ENCODE data around the gene TFF1. TPM values are rescaled to one million over a fixed set of nuclear protein-coding genes. Genes with fewer than 3 reads are reported as not detected.

Gene TFF1
- total RNA-seq, 1 experiment from 2014 or later, result not detected

DNA sequence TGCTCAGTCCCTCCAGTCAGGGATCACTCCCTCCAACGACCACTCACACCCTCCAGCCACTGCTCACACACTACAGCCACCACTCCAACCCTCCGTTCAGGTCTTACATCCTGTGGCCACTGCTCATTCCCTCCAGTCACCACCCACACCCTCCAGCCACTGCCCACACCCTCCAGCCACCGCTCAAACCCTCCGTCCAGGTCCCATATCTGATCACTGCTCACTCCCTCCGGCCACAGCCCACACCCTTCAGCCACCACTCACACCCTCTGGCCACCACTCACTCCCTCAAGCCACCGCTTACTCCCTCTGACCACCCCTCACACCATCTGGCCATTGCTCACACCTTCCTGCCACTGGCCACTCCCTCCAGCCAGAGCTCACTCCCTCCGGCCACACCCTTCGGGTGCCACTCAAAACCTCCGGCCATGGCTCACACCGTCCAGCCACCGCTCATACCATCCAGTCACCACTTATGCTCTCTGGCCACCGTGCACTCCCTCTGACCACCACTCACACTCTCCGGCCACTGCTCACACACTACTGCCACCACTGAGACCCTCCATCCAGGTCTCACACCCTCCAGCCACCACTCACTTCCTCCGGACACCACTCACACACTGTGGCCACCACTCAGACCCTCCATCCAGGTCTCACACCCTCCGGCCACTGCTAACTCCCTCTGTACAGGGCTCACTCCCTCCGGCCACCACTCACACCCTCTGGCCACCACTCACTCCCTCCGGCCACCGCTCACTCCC lies 4.7 kb upstream of the TFF1 start:
- in situ Hi-C loops (cut with HindIII; ENCODE audit: low sequenced_read_pairs), result no loop called here
- DNase-seq (ENCODE audit: low spot score), result no peak

DNA sequence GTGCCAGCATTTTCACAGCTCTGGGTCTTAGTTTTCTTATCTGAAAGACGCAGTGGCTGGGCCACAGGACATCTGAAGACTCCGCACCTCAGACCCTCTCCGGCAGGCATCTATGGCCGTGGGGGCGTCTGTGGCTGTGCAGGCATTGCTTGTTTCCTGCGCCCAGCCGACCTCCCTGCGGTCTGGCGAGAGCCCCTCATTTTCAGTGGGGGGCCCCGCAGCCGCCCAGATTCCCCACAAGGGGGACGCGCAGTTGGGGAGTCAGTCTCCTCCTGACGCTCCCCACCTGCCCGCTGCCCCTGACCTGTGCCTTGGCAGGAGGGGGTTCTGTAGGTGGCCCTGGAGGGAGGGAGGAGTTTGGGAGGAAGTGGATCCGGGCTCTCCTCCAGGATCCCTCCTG lies 3.5 kb upstream of the TFF1 start:
- in situ Hi-C loops (cut with HindIII; ENCODE audit: low sequenced_read_pairs), result no loop called here
- no peak for DNase-seq (ENCODE audit: low spot score)

DNA sequence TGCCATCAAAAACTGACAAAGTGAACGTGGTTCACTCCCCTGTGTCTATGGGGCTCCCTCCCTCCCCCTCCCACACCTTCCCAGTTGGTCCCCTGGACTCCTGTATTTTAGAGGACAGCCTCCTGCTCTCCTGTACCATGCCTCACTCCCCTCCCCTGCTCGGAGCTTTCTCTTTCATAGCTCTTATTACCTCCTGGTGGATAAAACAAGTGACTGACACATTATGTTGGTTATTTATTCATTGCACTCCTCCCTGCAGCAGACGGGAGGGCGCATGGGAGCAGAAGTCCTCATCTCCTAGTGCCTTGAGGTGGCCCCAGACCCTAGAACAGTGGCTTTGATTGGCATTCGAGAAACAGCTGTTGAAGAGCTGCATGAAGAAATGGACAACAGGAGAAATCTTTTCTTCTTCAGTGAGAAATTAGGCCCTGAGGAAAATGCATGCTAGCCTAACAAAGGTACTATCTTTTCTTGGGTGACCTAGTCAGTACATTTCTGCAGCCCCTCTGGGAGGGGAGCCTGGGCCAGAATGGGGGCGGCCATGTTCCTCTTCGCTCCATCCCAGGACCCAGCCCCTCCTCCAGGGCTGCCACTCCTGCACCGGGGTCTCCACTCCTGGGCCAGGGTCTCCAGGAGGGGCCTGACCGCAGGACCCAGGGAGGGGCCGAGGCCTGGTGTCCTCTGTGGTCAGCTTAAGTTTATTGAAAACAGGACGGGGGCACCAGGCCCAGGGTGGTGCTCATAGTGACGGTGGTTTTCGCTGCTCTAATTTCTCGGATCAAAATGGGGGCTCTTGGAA lies 1.2 kb upstream of the TFF1 start:
- in situ Hi-C loops (cut with HindIII; ENCODE audit: low sequenced_read_pairs), result no loop called here
- DNase-seq (ENCODE audit: low spot score), result no peak

DNA sequence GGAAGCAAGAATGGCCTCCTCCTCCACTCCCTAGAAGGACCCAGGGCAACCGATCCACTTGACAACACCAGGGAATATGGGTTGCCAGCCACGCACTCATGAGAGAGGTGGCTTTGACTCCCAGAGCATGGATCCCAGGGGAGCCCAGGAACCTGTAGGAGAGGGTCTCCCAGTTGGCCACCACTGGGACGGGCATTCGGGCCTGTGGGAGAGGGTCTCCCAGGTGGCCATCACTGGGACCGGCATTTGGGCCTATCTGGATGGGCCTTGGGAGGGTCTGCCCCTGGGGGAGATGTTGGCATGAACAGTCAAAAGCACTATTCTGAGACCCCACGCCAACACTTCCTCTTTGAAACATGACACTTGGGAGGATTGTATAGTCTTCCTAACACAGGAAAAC lies 565 bp downstream of the TFF1 start:
- in situ Hi-C loops (cut with HindIII; ENCODE audit: low sequenced_read_pairs), result no loop called here

DNA sequence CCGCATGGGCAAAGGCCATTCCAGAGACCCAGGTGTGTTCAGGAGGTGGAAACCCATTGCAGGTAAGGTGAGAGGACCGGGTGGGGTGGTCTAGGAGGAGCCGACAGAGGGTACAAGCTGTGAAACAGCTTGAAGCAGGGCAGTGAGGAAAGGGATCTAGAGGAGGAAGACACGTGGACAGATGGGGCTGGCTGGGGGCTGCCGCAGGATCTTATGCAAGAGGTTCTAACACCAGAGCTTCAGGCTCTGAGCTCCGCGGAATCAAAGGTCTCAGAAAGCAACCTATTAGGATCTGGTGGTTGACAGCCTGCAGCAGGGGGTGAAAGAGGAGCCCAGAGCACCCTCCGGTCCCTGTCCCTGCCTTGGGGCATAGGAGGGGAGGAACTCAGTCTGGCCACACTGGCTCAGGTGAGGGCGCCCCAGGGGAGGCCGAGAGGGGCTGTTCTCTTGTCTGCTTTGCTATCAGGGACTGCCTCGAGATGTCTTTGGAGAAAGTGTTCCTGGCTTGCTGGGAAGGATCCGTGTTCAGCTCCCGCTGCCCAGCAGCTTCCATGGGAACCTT lies 1.9 kb downstream of the TFF1 start:
- in situ Hi-C loops (cut with HindIII; ENCODE audit: low sequenced_read_pairs), result no loop called here
- no peak for DNase-seq (ENCODE audit: low spot score)

More for the DNA sequence above, 565 bp downstream of the TFF1 start:
- DNase-seq (ENCODE audit: low spot score), result no peak

DNA sequence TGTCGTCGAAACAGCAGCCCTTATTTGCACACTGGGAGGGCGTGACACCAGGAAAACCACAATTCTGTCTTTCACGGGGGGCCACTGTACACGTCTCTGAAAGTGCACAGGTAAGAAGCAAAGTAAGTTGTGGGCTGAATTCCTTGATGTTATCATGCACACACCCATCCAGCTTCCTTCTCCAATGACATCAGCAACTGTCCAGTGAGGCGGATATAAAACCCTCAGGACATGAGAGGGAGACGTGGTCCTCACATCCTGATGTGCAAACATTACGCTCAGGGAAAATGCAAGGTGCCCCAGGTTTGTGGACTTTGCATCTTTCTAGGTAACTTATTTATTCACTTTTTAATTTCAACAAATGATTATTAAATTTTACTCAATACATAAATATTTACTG lies 3.0 kb downstream of the TFF1 start:
- in situ Hi-C loops (cut with HindIII; ENCODE audit: low sequenced_read_pairs), result no loop called here
- no peak for DNase-seq (ENCODE audit: low spot score)

DNA sequence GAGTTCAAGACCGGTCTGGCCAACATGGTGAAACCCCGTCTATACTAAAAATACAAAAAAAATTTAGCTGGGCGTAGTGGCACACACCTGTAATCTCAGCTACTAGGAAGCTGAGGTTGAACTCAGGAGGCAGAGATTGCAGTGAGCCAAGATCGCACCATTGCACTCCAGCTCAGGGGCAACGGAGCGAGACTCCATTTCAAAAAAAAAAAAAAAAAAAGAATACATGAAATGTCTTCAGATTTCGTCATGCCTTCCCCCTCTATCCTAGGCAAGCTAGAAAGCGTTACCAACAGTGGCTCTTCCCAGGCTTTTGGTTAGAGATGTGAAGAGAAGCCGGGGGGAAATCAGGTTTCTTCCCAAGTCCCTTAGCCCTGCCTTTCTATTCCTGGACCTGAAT lies 3.6 kb downstream of the TFF1 start:
- DNase-seq (ENCODE audit: low spot score), result no peak
- in situ Hi-C loops (cut with HindIII; ENCODE audit: low sequenced_read_pairs), result no loop called here

DNA sequence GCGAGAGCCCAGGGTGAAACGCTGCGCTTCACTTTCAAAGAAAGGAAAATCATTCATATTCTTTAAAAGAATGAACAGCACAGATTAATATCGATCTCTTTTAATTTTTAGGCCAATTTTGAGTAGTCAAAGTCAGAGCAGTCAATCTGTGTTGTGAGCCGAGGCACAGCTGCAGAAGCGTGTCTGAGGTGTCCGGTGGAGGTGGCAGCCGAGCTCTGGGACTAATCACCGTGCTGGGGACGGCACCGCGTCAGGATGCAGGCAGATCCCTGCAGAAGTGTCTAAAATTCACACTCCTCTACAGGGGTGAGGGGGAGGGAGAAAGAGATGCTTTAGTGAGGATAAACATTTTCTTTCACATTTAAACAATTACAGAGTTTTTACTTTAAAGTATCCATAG lies 4.1 kb downstream of the TFF1 start:
- no peak for DNase-seq (ENCODE audit: low spot score)
- in situ Hi-C loops (cut with HindIII; ENCODE audit: low sequenced_read_pairs), result no loop called here

DNA sequence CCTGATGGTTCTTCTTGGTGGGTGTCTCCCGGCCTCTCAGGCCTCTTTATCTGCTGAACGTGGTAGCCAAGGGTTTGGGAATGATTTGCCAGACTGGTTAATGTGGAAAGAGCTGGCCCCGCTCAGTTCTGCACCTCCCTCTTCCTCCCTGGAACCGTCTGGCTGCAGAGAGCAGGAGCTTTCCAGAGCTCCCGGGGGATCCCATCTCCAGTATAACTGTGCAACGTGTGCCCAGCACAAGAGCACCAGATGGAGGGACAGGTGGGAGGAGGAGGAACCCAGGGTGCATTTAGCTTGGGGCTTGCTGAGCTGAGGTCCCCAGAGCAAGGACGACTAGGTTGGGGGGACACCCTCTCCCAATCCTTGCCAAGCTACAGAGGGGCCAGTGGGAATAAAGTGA lies 5.0 kb downstream of the TFF1 start:
- DNase-seq (ENCODE audit: low spot score), result no peak
- in situ Hi-C loops (cut with HindIII; ENCODE audit: low sequenced_read_pairs), result no loop called here

DNA sequence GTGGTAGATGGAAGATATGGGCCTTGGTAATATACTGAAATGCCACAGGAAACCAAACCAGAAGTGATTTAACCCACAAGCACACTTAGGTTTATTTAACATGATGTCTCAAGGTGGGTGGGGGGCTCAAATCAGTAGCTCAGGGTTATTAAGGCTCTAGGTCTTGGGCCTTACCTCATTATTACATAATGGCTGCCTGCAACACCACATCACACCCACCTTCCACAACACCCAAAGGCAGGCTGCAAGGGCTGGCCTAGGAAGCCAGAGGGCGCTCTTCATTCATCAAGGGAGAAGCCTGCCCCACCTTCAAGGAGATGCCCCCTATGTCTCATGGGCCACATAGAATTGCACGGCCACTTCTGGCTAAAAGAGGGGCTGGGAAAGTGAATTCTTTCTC lies 6.0 kb downstream of the TFF1 start:
- DNase-seq (ENCODE audit: low spot score), result no peak
- in situ Hi-C loops (cut with HindIII; ENCODE audit: low sequenced_read_pairs), result no loop called here

DNA sequence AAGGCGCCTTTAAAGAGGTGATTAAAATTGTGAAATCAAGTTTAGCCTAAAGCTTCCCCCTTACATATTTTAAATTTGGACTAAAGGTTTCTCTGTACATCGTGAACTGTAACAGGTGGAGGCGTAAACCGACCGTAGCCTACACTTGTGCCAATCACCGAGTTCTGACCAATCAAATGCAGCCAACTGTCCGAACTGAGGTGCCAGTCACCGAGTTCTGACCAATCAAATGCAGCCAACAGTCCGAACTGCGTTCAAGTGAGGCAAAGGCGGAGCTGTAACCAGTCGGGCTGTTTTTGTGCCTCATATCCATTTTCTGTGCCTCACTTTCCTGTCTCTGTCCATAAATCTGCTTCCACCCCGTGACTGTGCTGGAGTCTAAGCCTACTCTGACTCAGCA lies 7.4 kb downstream of the TFF1 start:
- in situ Hi-C loops (cut with HindIII; ENCODE audit: low sequenced_read_pairs), result no loop called here
- DNase-seq (ENCODE audit: low spot score), result no peak

DNA sequence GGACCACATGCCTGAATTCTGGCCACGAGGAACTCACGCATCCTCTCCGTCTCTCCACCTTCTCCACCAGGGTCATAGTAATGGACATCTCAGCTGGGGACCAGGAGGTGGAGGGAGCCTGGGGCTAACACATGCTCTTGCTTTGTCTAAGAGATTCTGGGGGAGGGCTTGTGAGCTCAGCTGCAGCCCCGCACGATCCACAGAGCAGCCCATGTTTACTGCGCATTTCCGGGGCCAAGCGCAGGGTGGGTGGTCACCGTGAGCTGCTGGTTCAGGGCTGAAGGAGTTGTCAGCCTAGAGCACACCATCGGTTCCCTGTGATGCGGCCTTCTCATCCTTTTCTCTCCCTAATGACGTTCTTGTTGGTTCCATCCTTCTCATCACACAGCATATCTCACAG lies 8.1 kb downstream of the TFF1 start:
- DNase-seq (ENCODE audit: low spot score), result no peak
- in situ Hi-C loops (cut with HindIII; ENCODE audit: low sequenced_read_pairs), result no loop called here

DNA sequence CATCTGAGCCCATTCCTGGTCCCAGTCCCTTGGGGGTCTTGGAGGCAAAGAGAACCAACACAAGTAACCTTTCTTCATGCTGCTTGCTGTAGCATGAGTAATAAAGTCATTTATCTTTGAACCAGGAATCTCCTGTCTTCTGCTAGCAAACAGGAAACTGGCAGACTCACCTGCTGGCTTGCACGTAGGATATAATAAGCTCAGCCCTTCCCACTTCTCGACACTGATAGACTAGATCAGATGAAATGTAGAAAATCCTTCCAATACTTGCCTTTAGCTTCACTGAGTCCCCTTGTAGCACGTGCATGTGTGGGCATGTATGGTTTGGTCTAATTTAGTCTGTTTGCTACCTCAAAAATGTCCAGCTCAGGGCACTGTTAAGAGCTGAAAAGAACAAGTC lies 9.0 kb downstream of the TFF1 start:
- in situ Hi-C loops (cut with HindIII; ENCODE audit: low sequenced_read_pairs), result no loop called here
- no peak for DNase-seq (ENCODE audit: low spot score)

DNA sequence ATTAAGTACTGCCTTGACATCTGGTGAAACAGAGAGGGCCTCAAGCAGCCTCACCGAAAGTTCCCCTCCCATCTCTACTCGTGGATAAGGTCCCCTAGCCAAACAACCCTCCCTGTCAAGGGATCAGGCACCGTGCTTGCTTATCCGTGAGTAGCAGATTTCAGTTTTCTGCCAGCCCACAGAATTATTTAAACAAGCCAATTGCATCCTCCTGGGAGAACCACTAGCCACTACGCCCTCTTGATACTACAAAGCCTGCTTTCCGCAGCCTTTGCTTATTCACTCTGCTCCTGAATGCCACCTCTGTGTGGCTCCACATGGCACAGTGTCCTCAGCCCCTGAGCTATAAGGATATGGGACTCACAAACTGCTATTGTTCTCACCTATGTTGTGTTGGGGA lies 9.7 kb downstream of the TFF1 start:
- in situ Hi-C loops (cut with HindIII; ENCODE audit: low sequenced_read_pairs), result no loop called here
- DNase-seq (ENCODE audit: low spot score), result no peak

DNA sequence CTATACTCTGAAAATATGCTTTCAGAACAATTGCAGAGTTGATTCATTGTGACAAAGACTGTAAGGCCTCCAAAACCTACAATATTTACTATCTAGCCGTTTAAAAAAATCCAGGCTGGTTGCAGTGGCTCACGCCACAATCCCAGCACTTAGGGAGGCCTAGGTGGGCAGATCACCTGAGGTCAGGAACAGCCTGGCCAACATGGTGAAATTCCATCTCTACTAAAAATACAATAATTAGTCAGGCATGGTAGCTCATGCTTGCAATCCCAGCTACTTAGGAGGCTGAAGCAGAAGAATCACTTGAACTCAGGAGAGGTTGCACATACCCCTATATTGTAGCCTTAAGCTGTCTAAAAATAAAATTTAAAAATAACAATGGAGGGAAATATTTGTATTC lies 10.3 kb downstream of the TFF1 start:
- in situ Hi-C loops (cut with HindIII; ENCODE audit: low sequenced_read_pairs), result no loop called here
- DNase-seq (ENCODE audit: low spot score), result no peak

DNA sequence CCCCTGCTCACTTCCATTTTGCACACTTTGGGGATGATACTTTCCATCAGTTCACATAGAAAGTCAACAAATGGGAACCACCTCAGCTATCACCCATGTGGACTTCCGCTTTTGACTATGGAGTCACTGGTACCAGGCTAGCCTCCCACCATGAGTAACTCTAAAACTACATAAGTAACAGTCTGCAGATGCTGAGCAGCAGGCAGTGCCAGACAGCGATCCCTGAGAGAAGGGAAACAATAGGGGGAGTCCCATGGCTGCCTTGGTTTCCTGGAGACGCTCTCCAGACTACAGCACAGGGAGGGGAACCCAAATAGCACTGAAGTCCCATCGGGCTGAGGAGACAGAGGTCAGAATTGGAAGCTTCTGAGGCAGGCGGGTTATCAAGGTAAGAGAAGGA lies 12.7 kb downstream of the TFF1 start:
- DNase-seq (ENCODE audit: low spot score), result no peak
- in situ Hi-C loops (cut with HindIII; ENCODE audit: low sequenced_read_pairs), result no loop called here

DNA sequence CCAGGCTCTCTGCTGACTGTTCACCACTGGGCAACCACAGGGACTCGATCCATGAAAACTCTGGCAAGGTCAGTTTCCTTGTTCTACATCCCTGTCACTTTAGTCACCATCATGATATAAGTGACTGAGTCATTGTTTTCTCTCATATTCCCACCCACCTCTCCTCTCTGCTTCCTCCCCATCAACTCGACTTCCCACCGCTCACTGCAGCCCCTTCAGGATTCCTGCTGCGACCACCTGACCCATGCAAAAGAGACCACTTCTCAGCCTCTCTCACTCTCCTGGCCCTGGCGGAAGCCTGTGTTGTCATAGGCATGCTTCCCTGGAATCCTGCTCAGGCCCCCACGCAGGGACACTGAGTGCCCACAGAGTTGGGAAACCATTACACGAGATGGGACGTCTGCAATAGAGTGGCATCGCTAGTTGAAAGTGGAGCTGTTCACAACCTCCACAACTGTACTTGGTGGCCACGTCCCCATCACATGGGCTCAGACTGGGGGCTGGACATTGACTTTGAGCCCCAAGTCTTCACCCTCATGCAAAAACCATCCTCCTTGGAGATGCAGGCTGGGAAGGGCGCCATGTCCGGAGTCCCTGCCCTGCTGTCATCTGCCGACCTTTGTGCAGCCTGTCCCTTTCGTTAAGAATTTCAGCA lies 13.8 kb downstream of the TFF1 start:
- no peak for DNase-seq (ENCODE audit: low spot score)
- in situ Hi-C loops (cut with HindIII; ENCODE audit: low sequenced_read_pairs), result no loop called here

DNA sequence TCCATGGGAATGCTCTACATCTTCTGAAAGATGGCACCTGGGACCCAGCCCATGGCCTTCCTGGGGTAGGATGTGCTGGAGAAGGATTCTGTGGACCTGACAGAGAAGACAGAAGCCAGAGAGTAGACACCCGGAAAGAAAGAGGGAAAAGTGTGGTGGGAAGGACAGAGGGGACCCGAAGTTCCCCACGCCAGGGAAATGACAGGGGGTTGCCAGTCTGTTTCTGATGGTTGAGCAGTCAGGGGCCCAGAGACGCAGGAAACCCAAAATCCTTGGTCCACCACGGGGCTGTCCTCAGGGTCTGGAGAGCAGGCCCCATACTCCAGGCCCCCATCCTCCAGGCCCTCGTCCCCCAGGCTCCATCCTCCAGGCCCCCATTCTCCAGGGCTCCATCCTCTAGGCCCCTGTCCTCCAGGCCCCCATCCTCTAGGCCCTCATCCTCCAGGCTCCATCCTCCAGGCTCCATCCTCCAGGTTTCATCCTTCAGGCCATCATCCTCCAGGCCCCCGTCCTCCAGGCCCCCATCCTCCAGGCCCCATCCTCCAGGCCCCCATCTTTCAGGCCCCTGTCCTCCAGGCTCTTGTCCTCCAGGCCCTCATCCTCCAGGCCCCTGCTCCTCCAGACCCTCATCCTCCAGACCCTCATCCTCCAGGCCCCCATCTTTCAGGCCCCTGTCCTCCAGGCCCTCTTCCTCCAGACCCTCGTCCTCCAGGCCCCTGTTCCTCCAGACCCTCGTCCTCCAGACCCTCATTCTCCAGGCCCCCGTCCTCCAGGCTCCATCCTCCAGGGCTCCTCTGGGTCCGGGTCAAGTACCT lies 14.5 kb downstream of the TFF1 start:
- no peak for DNase-seq (ENCODE audit: low spot score)
- in situ Hi-C loops (cut with HindIII; ENCODE audit: low sequenced_read_pairs), result no loop called here

DNA sequence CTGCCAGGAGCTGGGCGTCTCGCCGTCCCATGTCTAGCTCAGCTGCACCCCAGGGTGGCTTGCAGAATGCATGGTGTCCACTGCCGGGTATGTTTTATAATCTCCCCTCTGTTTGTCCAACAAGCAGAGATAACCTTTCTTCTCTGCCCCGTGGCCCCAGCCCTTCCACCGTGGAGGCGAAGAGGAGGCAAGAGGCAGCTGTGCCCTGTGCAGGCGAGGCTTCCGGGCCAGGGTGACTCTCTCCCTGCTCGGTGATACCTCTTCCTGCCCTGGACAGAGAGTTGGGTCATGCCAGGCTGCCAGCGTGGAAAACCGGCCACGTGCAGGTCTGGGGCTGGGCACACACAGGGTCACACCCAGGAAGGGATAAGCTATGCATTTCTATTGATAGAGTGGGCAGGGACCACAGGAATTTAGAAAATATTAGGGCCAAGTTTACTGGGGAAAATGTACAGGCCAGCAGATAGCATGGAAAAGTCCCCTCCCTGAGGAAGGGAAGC lies 15.4 kb downstream of the TFF1 start, which contains the start of gene TFF2:
TSS of gene TFF2 (minus strand) at position 68 of the 500 bp plus-strand sequence. CDS start at position 31, 37 bp downstream.
- DNase-seq (ENCODE audit: low spot score), result no peak

More for the DNA sequence above, 15.4 kb downstream of the TFF1 start, which contains the start of gene TFF2:
- in situ Hi-C loops (cut with HindIII; ENCODE audit: low sequenced_read_pairs), result no loop called here

Data from G401 (cell line).